ENCODE results near the gene BUD13.

BUD13 gene

DNA sequence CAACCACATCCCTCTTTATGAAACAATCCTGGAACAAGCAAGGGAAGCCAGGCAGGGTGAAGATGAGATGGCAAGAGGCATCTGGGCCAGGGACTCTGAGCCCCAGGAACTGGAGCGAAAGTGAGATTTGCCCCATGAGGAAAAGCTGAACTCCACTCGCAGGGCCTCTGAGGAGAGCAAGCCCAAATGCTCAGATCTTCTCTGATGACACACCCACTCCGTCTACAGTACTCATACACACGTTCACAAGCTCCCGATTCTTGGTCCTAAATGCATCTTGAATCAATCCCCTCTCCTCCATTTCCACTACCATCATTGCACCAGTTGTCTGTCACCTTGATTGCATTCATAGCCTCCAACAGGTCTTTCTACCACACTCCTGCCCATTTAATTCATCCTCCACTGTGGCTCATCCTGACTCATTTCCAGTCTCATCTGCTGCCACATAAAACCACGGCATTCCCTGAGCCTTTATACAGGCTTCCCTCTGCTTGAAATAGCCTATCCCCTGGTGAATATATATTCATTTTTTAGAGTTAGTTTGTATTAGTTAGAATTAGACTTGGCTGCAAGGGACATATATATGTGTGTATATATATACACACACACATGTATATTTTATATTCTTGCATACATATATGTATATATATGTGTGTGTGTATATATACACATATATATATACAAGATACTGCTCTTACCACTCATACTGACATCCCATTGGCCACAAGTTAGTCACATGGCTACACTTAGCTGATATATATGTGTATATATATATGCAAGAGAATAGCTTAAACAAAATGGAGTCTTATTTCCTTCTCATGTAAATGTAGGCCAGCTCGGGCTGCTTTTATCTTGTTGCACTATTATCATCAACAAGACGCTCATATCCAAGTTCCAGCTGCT lies 20.3 kb upstream of the BUD13 start:
- no peak overlapping the region for H3K4me3 ChIP-seq (ENCODE audit: low read depth, low read length)
- TF ChIP-seq, protein P1, sequence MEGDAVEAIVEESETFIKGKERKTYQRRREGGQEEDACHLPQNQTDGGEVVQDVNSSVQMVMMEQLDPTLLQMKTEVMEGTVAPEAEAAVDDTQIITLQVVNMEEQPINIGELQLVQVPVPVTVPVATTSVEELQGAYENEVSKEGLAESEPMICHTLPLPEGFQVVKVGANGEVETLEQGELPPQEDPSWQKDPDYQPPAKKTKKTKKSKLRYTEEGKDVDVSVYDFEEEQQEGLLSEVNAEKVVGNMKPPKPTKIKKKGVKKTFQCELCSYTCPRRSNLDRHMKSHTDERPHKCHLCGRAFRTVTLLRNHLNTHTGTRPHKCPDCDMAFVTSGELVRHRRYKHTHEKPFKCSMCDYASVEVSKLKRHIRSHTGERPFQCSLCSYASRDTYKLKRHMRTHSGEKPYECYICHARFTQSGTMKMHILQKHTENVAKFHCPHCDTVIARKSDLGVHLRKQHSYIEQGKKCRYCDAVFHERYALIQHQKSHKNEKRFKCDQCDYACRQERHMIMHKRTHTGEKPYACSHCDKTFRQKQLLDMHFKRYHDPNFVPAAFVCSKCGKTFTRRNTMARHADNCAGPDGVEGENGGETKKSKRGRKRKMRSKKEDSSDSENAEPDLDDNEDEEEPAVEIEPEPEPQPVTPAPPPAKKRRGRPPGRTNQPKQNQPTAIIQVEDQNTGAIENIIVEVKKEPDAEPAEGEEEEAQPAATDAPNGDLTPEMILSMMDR (IDR thresholded peaks at IDR 0.05; ENCODE audit: control insufficient read depth, extremely low read depth, insufficient read depth) = no peak
- no peak for DNase-seq (ENCODE audit: low read depth)

DNA sequence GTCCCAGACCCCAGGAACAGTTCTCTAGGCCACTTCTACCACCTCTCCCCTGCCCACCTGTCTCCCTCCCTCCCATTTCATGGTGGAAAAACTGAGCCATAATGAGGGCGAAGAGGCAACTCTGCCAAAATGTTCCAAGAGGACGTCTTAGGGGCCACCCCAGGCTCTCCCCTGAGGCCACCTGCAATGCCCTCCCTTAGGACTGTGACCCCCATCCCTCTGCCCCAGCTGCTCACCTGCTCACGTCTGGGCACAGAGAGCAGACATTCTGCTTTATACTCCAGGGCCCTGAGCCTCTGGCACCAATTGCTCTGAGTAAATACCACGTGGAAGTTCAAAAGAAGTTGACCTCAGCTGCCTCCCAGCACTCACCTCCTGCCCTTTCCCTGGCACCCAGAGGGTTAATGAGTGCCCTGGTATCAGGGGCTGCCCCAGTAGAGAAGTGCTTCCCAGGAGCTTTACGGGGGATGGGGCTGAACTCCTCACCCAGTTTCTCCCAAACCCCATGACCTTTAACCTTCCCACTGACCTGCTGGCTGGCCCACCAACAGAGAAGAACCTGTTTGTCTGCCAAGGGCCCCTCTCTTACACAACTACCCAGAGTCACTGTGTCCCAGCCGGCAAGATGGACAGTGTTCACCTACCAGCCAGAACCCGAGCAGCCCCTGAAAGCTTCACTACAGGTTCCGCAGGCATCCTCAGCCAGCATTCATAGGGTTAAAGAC lies 19.5 kb upstream of the BUD13 start:
- H3K4me3 ChIP-seq (ENCODE audit: low read depth, low read length) = no peak overlapping the region
- TF ChIP-seq, protein P1 (IDR thresholded peaks at IDR 0.05; ENCODE audit: control insufficient read depth, extremely low read depth, insufficient read depth) = no peak
- no peak for DNase-seq (ENCODE audit: low read depth)

DNA sequence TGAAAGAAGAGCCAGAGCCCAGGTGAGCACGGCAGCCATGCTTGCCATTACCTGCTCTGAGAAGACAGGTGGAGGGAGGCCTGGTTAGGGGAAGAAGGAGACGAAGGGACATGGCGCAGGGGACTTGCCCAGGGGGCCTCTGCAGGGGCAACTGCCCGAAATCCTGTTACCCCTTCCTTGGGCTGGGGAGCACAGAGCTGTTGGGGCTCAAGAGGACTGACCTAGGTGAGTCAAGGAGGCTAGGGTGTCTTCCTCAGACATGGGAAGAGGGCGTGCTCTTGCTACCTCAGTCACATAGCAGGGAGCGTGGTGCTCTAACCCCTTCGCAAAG lies 19.0 kb upstream of the BUD13 start, which contains the start of gene APOA5:
TSS of gene APOA5 (minus strand) at position 67 of the 331 bp plus-strand sequence. CDS start at position 48, 19 bp downstream.
- no peak for DNase-seq (ENCODE audit: low read depth)
- TF ChIP-seq, protein P1 (IDR thresholded peaks at IDR 0.05; ENCODE audit: control insufficient read depth, extremely low read depth, insufficient read depth) = no peak
- H3K4me3 ChIP-seq (ENCODE audit: low read depth, low read length) = no peak within 1 kb of the TSS

DNA sequence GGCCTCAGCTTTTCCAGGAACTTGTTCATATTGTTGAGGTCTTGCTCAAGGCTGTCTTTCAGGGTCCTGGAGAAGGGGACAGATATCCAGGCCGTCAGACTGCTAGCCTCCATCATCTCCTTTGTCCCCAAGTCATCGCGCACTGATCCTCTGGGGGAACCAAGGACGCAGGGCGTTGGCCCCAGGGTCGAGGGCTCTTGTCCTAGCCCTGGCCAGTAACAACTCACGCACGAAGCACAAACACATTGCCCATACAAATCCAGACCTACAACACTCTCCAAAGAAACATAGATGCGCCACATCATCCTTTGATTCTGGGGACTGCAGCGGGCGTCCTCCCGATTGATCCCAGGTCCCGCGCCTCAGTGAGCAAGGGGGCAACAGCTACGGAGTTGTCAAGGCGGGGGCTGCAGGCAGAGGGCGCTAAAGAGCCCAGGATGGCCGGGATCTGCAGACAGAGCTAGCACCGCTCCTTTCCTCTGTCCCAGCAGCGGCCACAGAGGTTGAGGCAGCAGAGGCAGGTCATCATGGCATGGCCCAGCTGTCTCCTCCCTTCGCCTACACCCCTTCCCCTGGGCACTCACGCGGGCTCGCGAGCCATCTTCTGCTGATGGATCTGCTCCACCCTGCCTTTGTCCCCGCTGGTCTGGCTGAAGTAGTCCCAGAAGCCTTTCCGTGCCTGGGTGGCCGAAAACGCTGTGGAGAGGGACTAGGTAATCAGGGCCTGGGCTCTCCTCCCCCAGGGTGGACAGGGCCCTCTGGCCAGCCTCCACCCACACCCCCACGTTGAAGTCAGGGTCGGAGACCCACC lies 18.4 kb upstream of the BUD13 start:
- TF ChIP-seq, protein P1 (IDR thresholded peaks at IDR 0.05; ENCODE audit: control insufficient read depth, extremely low read depth, insufficient read depth) = peak; percentile 79
- no peak overlapping the region for H3K4me3 ChIP-seq (ENCODE audit: low read depth, low read length)
- no peak for DNase-seq (ENCODE audit: low read depth)

DNA sequence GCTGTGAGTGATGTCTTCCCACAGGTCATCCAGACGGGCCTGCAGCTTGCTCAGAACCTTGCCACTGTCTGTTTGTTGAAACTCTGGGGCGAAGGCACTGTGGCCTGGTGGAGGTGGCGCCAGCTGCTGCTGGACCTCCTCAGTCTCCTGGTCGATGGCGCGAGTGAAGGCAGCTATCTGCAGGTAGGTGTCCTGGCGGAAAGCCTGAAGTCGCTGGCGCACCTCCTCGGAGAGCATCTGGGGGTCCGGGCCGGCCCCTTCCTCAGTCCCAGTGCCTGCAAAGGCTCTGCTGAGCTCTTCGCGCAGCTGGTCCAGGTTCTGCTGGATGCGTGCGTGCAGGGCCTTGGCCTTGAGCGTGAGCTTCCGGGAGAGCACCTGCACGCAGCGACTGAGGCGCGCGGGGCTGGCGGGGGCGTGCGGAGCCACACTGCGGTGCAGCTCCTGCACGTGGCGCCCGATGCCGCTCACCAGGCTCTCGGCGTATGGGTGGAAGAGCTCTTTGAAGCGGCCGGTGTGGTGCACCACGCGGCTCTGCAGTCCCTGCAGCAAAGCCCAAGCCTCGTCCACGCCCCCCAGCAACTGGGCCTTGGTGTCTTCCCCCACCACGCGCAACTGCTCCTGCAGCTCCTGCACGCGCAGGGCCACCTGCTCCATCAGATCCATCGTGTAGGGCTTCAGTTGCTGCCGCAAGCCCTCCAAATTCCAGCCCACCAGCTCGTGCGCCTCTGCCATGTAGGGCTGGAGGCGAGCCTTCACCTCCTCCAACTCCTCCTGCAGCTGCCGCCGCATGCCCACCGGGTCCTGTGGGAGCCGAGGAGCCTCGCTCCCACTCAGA lies 17.6 kb upstream of the BUD13 start:
- TF ChIP-seq, protein P1 (IDR thresholded peaks at IDR 0.05; ENCODE audit: control insufficient read depth, extremely low read depth, insufficient read depth) = no peak
- H3K4me3 ChIP-seq (ENCODE audit: low read depth, low read length) = no peak overlapping the region
- no peak for DNase-seq (ENCODE audit: low read depth)

DNA sequence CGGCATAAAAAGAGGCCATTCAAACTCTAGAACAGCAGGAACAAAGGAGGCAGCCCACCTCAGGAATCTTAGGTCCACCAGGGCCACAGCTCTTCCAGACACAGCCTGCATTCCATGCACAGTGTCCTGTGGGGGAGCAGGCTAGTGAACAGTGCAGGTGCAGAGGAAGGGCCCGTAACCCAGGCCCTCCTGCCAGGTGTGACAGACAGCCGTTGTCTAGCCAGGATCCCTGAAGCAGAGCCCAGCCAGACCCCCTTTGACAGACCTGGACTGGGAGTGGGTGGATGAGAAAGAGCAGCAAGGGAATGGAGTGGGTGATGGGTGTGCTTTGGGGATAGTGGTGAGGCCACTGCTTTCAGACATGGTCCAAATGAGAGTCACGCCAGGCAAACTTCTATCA lies 16.2 kb upstream of the BUD13 start:
- H3K4me3 ChIP-seq (ENCODE audit: low read depth, low read length) = no peak overlapping the region
- TF ChIP-seq, protein P1 (IDR thresholded peaks at IDR 0.05; ENCODE audit: control insufficient read depth, extremely low read depth, insufficient read depth) = no peak
- DNase-seq (ENCODE audit: low read depth) = no peak

Measured in LNCaP clone FGC (cell line).